ENCODE data around the gene ABCA2.

The ABCA2 gene

GRCh38 chr9:137066096-137066861, 38.2 kb upstream of the ABCA2 start:
- TF ChIP-seq CTCF (IDR thresholded peaks at IDR 0.05) = no peak

GRCh38 chr9:137065336-137065967, 37.4 kb upstream of the ABCA2 start:
- no peak for TF ChIP-seq CTCF (IDR thresholded peaks at IDR 0.05)

GRCh38 chr9:137064880-137065164, 36.8 kb upstream of the ABCA2 start:
- no peak for TF ChIP-seq CTCF (IDR thresholded peaks at IDR 0.05)

GRCh38 chr9:137064027-137064879, 36.2 kb upstream of the ABCA2 start:
- peak; percentile 97 for TF ChIP-seq CTCF (IDR thresholded peaks at IDR 0.05)

GRCh38 chr9:137063311-137064026, 35.4 kb upstream of the ABCA2 start:
- no peak for TF ChIP-seq CTCF (IDR thresholded peaks at IDR 0.05)

GRCh38 chr9:137062384-137062783, 34.3 kb upstream of the ABCA2 start:
- no peak for TF ChIP-seq CTCF (IDR thresholded peaks at IDR 0.05)

GRCh38 chr9:137058521-137059234, 30.6 kb upstream of the ABCA2 start:
- no peak for TF ChIP-seq CTCF (IDR thresholded peaks at IDR 0.05)
